HL-60 (cell line): ENCODE results near the gene XBP1.

ENCODE experiments used
- CTCF ChIP-seq: IDR thresholded peaks from one replicate; pipeline ENCODE4 v1.5.1; 2011; ENCODE audit warnings: low read length, control low read depth, inconsistent platforms; ENCODE audit not compliant: insufficient read depth
- POLR2AphosphoS5 ChIP-seq: IDR thresholded peaks from 2 replicates; pipeline ENCODE4 v1.6.1; 2012; ENCODE audit warnings: low read depth

- TF ChIP-seq POLR2AphosphoS5: no peak
- no peak for TF ChIP-seq CTCF
Observed at GRCh38 chr22:28833276-28833923, 33.0 kb upstream of the XBP1 start.
